Urothelium cell line (cell line): ENCODE results near the gene FKBP10.
A peak's percentile ranks its signal among the peaks of the same experiment; 100 is the strongest.
"Not testable (repeated sequence)": the region's sequence is repeated elsewhere in the genome, so short reads cannot be mapped to it uniquely, and the experiment has no call there.

Source experiments
- DNase-seq: peaks from one replicate; pipeline ENCODE4 v3.0.0; 2011; ENCODE audit warnings: low spot score, mixed read lengths
- FAIRE-seq: peaks from 2 replicates; lab custom pipeline; 2011; peaks lifted over from hg19 to GRCh38; lab: Jason Lieb, UNC

Gene FKBP10

DNA sequence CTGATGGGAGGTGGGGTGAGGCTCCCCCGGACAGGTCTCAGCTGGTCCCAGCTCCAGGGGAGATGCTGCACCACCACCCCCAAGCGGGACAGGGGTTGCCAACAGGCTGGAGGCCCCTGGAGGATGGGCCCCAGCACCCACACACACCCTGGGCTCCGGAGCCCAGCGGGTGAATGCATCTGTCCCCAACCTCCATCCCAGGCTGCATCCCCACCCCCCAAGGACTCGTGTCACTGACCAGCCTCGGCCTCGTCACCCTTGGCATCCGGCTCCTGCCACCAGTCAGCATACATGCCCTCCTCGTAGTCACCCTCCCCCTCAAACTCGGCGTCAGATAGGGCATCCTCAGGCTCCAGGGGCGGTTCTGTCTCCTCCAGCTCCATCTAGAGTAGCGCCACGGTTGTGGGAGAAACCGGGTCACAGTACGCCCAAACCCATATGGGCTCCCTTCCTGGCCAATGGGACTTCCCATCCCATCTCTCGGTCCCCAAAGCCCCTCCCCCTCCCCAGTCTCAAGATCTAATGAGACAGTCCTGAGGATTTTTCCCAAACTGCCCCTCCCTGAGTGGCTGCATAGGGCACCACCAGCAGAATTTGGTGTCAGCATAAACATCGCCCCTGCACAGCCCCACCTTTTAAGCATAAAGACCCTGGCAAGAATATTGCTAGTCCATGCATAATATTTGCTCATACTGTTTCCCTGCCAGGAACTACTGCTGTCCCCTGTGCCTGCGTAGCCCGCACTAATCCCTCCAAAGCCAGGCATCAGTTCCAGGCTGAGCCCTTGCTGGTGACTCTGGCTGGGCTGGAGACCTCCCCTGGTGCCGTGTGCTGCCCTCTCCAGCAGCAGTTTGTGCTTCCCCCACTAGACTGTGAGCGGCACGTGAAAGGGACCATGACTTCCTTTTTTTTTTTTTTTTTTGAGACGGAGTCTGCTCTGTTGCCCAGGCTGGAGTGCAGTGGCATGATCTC, 9.5 kb upstream of the FKBP10 start:
- FAIRE-seq (no peak), DNase-seq (no peak)

DNA sequence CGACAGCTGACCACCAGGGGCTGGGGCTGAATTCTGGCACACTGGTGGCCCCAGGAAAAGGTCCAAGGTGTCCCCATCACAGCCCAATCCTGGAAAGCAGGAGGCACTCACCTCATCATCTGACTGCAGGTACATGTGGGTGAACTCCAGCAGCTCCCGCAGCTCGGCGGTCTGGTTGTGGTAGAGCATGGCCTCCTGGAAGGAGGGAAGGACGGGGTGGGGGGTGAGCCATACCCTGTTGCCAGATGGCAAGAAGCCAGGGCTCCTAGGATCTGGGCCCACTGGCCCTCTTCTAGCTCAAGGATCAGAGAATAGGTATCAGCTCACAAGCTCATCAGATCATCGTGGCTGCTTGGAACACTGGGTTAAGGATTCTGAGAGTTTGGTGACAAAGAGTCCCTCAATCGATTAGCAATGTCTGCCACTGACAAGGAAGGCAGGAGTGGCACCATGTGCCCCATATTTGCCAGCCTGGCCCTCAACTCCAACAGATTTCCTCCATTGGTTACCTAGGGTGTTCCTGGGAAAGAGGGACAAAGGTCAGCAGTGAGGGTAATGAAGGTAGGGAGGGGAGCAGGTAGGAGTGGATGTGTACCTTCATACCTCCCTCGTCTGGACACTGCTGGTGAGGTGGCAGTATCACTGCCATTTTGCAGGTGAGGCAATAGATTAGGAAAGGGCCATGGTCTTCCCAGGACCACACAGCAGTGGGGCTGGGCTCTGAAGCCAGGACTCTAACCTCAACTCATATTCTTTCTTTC, 5.9 kb upstream of the FKBP10 start:
- DNase-seq (no peak), FAIRE-seq (no peak)

DNA sequence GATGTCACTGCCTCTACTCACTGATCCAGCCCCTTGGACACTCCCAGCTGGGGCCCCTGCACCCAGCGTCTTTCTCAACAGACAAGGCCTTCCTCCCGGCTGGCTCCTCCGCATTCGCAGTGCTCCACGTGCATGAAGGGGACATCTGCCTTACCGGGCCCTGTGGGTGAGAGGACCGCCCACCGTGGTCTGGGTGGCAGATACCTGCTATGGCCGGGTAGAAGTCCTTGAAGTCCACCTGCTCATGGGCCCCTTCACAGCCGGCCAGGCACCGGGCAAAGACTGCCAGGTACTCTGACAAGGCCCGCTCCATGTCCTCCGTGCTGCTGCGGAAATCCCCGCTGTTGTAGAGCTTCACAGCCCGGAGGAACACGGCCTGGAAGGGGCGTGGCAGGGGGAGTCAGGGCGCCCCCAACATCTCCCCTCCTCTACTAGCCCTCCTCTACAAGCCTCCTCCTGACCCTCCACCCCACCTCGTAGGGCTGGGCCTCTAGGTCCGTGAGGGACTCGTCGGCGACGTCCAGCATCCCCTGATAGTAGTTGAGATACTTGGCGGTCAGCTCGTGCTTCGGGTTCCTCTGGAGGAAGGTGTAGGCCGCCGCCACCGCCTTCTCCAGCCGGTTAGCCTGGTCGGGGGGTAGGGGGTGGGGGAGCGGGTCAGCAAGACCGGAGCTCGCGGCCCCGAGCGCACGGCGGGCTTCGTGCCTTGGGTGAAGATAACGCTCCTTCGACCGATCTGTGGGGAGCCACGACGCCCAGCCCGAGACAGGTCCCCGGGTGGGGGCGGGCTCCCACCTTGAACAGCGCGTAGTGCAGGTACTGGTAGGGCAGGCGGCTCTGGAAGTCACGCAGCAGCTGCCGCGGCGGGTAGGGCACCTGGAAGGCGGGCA, 1.9 kb upstream of the FKBP10 start:
- DNase-seq (no peak), FAIRE-seq (no peak)

DNA sequence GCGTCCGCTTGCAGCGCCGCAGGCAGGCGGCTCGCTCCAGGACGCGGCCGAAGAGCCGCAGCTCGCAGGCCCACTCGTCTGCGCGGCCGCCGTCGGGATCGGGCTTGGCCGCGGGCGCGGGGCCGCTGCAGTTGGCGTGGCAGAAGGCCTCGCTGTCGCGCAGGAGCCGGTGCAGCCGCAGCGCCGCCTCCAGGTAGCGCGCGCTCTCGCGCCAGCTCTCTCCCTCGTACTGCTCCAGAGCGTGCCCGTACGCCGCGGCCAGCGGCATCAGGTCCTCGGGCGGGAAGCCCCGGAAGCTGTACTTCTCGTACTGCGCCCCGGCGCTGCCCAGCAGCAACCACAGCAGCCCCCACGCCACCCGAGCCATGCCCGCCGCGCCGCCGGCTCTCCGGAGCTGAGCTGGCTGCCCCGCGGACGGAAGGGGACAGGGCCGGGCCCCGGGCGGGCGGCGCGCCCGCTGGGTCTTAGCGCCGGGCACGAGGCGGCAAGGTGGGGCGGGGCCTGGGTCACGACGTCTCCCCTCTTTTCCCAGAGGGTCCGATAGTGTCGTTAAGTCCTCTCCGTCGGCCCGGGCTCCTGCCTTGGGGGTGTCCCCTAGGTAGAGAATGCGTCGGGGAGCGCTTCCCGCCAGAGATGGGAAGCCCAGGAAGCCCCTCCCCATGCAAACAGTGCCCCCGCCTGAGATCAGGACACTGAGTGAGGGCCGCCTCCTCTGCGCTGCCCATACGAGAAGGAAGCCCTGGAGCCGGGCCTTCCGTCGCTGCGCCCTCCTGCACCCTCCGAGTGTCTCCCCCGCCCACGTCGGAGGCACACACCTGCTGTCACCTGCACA, 1.0 kb upstream of the FKBP10 start, which contains the start of gene P3H4:
Gene P3H4 (minus strand): TSS at position 401 of the 832 bp plus-strand sequence. CDS start 34 bp downstream, at position 367.
- DNase-seq = peak; percentile 88
- peak; percentile 30 for FAIRE-seq

DNA sequence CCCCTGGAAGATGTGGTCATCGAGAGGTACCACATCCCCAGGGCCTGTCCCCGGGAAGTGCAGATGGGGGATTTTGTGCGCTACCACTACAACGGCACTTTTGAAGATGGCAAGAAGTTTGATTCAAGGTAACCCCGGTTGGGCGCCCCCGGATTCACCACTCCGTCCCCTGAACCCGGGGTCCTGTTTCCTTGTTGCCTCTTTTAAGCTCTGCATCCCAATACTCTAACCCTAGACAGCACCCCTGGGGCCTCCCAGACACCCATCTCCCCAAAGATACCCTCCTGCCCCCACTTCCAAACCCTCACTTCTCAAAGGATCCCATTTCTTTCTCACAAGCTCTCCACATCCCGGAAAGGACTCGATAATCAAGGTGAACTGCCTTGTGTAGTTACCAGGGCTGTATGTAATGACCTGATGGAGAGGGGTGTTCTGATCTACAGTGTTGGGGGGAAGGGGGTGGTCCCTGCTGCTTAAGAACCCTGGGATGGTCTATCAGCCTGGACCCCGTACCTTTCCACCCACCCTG, 412 bp downstream of the FKBP10 start:
- DNase-seq (no peak), FAIRE-seq (no peak)

DNA sequence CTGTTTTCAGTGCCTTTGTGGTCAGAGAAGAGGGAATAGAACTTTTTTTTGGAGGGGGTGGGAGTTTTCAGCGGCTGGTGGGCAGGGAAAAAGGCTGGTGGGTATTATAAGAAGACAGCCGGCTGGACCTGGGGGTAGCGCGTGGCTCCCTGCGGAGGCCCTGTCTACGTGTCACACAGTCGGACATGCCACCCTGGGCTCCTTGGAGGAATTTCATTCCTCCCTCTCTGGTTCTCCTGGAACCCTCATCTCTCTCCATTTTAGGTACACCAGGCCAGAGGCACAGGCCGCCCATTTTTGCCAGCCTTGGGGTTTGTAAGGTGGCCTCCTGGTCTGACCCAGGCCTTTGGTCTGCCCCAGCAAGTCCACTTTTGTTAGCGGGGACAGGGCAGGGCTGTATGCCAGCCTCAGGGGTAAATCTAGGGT, 908 bp downstream of the FKBP10 start:
- FAIRE-seq (no peak), DNase-seq (no peak)

DNA sequence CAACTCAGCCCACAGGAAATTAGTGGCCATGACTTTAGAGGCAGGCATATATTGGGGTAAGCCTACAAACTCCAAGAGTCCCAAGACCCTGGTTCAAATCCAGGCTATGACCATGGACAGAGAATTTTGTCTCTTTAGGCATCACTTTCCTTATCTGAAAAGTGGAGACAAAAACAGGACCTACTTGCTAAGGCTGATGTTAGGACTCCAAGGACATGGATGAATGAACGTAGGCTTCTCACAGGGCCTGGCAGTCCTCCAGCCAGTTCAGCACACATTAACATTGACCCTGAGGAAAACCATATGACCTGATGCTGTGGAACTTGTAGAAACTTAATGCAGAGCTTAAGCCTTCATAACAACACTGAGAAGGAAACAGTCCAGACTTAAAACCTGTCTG, 1.4 kb downstream of the FKBP10 start:
- DNase-seq (no peak), FAIRE-seq (no peak)

DNA sequence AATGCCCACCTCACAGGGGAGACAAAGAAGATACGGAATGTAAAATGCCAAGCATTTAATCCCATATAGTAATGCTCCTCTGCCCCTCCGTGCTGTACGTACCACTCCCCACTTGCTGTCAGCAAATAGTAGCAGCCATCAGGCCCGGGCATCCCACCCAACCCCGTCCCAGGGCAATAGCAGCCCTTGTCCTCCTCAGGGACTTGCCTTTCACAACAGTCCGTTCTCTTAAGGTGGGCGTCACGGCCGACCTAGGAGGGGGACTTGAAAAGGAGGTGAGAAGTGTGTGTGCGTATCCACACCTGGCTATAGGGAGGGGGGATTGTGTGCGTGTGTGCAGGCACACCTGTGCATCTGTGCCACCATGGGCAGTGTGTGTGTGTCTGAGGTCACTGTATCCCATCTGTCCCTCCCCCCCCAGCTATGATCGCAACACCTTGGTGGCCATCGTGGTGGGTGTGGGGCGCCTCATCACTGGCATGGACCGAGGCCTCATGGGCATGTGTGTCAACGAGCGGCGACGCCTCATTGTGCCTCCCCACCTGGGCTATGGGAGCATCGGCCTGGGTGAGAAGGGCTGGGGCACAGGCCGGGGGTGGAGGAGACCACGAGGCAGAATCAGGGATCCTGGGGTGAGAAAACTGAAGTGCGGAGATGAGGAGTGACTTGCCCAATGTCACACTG, 4.0 kb downstream of the FKBP10 start:
- FAIRE-seq (peak; percentile 62), DNase-seq (no peak)

DNA sequence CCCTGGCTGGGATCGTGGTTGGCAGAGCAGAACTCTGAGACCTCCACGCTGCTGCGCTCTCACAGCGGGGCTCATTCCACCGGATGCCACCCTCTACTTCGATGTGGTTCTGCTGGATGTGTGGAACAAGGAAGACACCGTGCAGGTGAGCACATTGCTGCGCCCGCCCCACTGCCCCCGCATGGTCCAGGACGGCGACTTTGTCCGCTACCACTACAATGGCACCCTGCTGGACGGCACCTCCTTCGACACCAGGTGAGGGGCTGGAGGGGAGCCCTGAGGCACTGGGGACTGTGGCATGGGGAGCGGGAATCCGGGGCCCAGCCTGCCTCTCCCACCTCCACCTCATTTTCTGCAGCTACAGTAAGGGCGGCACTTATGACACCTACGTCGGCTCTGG, 5.2 kb downstream of the FKBP10 start:
- FAIRE-seq = no peak

DNA sequence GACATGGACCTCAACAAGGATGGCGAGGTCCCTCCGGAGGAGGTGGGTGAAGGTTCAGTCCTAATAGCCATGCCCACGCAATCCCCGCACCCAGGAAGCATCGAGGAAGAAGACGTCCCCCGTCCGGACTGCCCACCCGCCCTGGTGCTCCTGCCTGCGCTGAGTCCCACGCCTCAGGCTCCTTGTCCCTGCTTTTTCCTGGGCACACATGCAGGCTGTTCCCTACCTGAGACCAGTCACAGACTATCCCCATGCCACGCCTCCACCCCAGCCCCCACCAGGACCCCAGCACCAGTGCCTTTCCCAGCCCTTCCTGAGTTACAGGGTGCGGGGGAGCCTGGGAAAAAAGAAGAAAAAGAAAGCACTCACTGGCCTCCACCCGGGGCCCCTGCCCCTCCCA, 9.0 kb downstream of the FKBP10 start:
- FAIRE-seq (no peak), DNase-seq (no peak)

More for the DNA sequence above, 5.2 kb downstream of the FKBP10 start:
- DNase-seq = no peak

DNA sequence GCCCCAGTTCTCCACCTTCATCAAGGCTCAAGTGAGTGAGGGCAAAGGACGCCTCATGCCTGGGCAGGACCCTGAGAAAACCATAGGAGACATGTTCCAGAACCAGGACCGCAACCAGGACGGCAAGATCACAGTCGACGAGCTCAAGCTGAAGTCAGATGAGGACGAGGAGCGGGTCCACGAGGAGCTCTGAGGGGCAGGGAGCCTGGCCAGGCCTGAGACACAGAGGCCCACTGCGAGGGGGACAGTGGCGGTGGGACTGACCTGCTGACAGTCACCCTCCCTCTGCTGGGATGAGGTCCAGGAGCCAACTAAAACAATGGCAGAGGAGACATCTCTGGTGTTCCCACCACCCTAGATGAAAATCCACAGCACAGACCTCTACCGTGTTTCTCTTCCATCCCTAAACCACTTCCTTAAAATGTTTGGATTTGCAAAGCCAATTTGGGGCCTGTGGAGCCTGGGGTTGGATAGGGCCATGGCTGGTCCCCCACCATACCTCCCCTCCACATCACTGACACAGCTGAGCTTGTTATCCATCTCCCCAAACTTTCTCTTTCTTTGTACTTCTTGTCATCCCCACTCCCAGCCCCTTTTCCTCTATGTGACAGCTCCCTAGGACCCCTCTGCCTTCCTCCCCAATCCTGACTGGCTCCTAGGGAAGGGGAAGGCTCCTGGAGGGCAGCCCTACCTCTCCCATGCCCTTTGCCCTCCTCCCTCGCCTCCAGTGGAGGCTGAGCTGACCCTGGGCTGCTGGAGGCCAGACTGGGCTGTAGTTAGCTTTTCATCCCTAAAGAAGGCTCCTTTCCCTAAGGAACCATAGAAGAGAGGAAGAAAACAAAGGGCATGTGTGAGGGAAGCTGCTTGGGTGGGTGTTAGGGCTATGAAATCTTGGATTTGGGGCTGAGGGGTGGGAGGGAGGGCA, 9.7 kb downstream of the FKBP10 start:
- no peak for DNase-seq
- FAIRE-seq = no peak

DNA sequence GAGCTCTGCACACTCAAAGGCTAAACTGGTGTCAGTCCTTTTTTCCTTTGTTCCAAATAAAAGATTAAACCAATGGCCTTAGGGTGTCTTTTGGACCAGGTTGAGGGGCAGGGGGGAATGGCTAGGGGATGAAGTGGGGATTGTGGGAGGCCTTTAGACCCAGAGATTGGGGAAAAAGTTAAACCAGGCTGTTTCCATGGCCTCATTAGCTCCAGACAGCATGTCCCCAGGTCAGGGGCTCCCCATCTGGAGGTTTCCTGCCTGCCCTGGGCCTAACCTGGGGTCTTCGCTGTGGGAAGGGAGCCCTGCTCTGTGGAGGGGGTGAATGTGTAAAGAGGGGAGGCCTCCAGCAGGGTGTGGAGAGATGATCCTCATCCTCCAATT, 10.3 kb downstream of the FKBP10 start:
- no peak for FAIRE-seq
- DNase-seq = no peak

DNA sequence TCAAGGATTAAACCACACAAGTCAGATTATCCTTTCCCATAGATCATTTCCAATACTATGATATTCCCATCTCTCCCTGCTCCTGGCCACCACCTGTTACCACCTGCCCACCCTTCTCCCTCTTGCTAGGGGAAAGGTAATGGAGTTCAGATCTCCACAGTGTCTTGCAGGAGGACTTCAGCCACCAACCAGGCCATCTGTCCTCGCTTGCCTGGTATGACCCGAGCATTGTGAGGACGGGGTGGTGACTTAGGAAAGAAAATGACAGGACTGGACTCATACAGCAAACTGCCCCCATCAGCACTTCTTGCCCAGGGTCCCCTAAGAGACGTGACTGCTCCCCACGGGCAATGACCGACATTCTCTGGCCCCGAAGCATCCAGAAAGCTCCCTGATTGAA, 10.8 kb downstream of the FKBP10 start:
- FAIRE-seq (no peak), DNase-seq (no peak)

DNA sequence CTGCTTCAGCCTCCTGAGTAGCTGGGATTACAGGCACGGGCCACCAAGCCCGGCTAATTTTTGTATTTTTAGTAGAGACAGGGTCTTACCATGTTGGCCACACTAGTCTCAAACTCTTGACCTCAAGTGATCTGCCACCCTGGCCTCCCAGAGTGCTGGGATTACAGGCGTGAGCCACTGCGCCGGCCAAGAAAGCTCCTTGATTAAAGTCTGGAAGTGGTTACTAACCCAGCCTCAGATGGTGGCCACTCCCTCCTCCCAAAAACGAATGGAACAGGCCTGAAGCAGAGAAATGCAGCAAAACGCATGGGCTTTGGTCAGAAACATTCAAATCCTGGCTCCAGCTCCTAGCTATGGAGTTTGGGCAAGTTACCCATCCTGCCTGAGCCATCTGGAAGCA, 11.3 kb downstream of the FKBP10 start:
- no peak for FAIRE-seq
- no peak for DNase-seq

DNA sequence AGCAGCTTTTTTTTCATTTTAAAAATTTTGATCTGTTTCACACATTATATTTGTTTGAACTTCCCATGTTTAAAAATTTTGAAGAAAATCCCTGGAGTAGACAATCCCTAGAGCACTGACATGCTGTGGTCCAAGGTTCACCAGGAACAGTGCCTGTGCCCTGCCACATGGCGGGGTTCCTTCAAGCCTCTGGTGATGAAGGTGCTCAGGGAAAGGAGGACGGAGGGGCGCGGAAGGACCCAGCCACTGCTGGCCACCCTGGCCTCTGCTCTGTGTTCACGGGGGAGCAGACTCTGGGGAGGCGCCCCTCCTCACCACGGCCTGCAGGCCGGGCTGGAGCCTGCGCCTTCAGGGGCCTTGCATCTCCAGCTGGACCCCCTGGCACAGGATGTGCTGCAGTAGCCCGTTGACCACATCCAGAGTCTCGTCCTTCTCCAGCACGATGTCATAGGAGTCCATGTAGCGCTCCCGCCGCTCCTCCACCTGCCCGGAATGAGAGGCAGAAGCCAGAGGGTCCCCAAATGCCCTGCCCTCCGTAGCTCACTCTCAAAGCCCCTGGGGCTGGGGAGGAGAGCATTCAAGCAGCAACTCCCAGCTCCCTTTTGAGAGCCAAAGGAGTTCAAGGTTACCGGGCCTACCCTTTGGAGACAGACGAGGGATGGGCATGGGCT, 12.5 kb downstream of the FKBP10 start:
- FAIRE-seq = no peak
- DNase-seq = no peak

DNA sequence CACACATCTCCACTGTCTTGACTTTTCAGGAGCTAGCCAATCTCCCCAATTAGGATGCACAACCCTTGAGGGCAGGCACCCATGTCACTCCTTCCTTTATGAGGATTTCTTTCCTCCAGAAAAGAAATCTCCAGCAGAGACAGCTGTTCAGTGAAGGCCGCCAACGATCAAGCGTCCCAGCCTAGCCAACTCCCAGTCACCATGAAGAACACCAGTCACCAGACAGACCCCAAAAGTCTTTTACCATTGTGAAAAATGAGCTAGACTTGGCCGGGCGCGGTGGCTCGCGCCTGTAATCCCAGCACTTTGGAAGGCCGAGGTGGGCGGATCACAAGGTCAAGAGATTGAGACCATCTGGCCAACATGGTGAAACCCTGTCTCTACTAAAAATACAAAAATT, 17.2 kb downstream of the FKBP10 start:
- FAIRE-seq, DNase-seq: not testable (repeated sequence)

DNA sequence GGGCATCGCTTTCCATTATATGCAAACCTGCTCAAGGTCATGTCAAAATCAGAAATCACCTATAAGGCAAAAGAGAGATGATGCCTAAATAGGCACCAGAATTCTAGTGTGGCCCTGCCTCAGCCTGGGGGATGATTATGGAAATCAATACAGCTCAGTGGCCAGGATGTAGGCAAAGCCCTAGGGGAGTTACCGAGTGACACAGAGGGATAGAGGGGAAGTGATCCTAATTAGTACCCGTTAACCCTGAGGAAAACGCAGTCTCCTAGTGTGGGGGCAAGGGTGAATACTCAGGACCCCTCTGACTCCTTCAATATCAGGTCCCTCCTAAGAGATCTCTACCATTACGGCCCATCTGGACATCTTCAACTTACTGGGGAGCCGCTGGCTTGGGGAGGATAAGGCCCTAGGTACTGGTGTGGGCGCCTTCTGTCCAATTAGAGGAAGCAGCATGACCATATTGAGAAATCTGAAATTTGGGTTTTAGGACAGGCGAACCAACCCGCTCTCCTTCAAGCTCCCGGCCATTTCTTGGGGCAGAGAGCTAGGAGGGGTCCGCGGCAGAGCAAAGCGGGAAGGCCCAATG, 22.5 kb downstream of the FKBP10 start:
- no peak for FAIRE-seq
- no peak for DNase-seq
